ENCODE data around the gene MAFG. TPM values are rescaled to one million over a fixed set of nuclear protein-coding genes. Genes with fewer than 3 reads are reported as not detected.

MAFG gene
- total and polyA plus RNA-seq, 9 of the 15 experiments (the other 6 are each of a cell fraction or from before 2014, with no cell fraction given), result 1.1 to 58.1 (median 24.9) TPM

GRCh38 chr17:81871387-81872230 lies 55.9 kb downstream of the MAFG start (continued):
- TF ChIP-seq CREB3L1 (IDR thresholded peaks at IDR 0.05; ENCODE audit: borderline replicate concordance, low read depth) (peak; percentile 62), MYNN (IDR thresholded peaks at IDR 0.05) (no peak), MYNN (CRISPR knock-in tag; IDR thresholded peaks at IDR 0.05) (no peak), ATF3 (IDR thresholded peaks at IDR 0.05) (no peak), ATF3 (CRISPR knock-in tag; conservative IDR thresholded peaks at IDR 0.05) (0 out of 2 replicates have a peak, but pooled peaks have one; percentile 73), ZNF561 (CRISPR knock-in tag; conservative IDR thresholded peaks at IDR 0.05) (no peak), ZNF695 (CRISPR knock-in tag; IDR thresholded peaks at IDR 0.05) (no peak), CLOCK (CRISPR knock-in tag; IDR thresholded peaks at IDR 0.05; ENCODE audit: borderline replicate concordance) (no peak), CTCF (IDR thresholded peaks at IDR 0.05 in 2 of 3, conservative IDR thresholded peaks at IDR 0.05 in 1 of 3; ENCODE audit: insufficient read depth in 2 of 3, low read depth in 1 of 3, low read length in 3 of 3) (peak in 2 of 3 experiments; percentile 27 to 29; a peak in 3 of 6 replicates), ZNF384 (IDR thresholded peaks at IDR 0.05; ENCODE audit: low read depth, low read length) (no peak), ZNF431 (CRISPR knock-in tag; IDR thresholded peaks at IDR 0.05) (peak; percentile 46; the same call in 1 of the 2 replicates), MCM2 (IDR thresholded peaks at IDR 0.05; ENCODE audit: low read depth) (no peak), PRPF4 (IDR thresholded peaks at IDR 0.05; ENCODE audit: insufficient read depth, low read depth, low read length, poor library complexity, severe bottlenecking) (peak; percentile 74), NR3C1 (CRISPR knock-in tag; IDR thresholded peaks at IDR 0.05) (peak; percentile 64; the same call in 1 of the 2 replicates), MAFK (IDR thresholded peaks at IDR 0.05; ENCODE audit: low read length) (no peak), ELK3 (CRISPR knock-in tag; IDR thresholded peaks at IDR 0.05) (no peak)
